DOHH2 (cell line): ENCODE results near the gene RIT2.

ENCODE experiments used
- EZH2phosphoT487 ChIP-seq: fragments of 200-600 bp; sonication (generic); IDR thresholded peaks from 2 replicates; pipeline ENCODE4 v1.6.1; 2017; ENCODE audit warnings: borderline replicate concordance, mild to moderate bottlenecking, antibody characterized with exemption, low read length, moderate library complexity, mixed read lengths
- TF ChIP-seq, protein P1 (sequence below): fragments of 200-600 bp; sonication (generic); IDR thresholded peaks from one replicate; pipeline ENCODE4 v1.5.1; 2014; ENCODE audit warnings: antibody characterized with exemption, mild to moderate bottlenecking, low read depth, low read length; ENCODE audit not compliant: poor library complexity, severe bottlenecking

DNA sequence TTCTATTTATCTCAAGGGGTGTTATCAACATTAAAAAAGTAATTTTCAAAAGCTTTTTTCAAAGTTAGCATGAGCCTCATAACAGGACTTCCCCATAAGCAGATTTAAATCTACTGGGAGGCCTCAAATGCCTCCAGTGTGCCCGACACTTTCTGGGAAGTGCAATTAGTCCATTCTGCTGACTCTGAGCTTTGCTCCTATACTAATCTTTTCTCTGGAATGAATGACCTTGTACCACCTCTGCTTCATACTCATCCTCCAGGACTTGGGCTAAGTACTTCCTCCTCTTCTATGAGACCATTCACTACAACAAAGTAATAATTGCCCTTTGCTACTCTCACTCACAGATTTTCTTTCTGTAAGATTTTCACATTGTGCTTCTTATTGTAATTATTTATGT is 111.1 kb downstream of the RIT2 start:
- TF ChIP-seq, protein P1, sequence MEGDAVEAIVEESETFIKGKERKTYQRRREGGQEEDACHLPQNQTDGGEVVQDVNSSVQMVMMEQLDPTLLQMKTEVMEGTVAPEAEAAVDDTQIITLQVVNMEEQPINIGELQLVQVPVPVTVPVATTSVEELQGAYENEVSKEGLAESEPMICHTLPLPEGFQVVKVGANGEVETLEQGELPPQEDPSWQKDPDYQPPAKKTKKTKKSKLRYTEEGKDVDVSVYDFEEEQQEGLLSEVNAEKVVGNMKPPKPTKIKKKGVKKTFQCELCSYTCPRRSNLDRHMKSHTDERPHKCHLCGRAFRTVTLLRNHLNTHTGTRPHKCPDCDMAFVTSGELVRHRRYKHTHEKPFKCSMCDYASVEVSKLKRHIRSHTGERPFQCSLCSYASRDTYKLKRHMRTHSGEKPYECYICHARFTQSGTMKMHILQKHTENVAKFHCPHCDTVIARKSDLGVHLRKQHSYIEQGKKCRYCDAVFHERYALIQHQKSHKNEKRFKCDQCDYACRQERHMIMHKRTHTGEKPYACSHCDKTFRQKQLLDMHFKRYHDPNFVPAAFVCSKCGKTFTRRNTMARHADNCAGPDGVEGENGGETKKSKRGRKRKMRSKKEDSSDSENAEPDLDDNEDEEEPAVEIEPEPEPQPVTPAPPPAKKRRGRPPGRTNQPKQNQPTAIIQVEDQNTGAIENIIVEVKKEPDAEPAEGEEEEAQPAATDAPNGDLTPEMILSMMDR = no peak
- no peak for TF ChIP-seq EZH2phosphoT487
